ENCODE data around the gene TRERF1.
"Not testable (repeated sequence)": the region's sequence is repeated elsewhere in the genome, so short reads cannot be mapped to it uniquely, and the experiment has no call there.

TRERF1 gene

DNA sequence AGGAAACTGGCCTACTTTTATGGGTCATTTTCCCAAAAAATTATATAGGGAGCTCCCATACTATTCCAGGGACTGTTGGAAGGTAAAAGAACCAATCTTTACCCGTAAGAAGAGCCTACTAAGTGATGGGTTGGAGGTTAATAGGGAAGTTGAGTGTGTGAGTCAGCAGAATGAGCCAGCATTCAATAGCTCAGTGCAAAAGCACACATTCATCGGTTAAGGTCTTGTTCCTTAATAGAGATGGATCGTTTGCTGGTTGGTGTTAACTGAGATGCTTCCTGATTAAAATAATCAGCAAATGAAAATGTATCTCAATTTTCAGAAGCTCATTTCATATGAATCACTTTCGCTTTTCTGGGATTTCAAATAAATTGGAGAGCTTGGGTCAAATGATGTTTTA lies 118.8 kb downstream of the TRERF1 start:
- no peak for DNase-seq

DNA sequence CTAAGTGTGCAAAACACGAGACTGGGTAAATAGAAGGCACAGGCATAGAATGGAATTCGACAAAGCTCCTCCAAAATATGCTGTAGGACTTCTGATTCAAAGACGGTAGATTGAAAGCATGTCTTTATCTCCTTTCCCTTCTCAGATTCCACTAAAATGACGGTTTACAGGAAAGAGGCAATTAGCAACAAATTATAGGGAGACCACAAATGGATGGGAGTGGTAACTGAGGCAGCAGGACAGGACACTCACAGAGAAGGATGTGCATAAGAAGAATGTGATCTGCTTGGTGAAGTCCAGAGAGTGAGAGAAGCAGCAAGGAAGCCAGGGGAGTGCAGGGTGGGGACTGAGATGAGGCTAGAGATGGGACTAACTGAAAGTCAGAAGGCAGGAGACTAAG lies 120.7 kb downstream of the TRERF1 start:
- DNase-seq = no peak

DNA sequence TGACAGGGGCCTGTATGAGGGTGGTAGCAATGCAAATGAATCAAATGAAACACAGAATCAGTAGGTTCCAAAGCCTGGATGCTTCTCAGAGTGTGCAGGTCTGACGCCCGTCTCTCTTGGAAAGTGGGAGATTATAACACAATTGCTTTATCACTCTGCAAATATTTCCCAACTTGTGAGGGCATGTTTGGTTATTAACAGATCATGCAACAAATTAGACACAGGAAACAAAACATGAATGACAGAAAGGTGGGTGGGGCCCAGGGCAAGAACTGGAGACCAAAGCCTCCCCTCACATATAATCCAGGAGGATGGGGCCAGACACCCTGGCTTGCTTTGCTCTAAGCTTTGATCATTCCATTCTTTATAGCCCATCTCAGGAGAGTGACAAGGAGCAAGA lies 125.5 kb downstream of the TRERF1 start:
- no peak for DNase-seq

DNA sequence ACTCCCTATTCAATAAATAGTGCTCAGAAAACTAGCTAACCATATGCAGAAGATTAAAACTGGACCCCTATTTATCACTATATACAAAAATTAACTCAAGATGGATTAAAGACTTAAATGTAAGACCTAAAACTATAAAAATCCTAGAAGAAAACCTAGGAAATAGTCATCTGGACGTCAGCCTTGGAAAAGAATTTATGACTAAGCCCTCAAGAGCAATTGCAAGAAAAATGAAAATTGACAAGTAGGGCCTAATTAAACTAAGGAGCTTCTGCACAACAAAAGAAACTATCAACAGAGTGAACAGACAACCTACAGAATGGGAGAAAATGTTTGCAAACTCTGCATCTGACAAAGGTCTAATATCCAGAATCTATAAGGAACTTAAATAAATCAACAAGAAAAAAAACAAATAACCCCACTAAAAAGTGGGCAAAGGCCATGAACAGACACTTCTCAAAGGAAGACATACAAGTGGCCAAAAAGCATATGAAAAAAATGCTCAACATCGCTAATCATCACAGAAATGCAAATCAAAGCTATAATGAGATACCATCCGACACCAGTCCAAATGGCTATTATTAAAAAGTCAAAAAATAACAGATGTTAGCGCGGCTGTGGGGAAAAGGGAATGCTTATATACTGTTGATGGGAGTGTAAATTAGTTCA lies 126.9 kb downstream of the TRERF1 start:
- DNase-seq = not testable (repeated sequence)

DNA sequence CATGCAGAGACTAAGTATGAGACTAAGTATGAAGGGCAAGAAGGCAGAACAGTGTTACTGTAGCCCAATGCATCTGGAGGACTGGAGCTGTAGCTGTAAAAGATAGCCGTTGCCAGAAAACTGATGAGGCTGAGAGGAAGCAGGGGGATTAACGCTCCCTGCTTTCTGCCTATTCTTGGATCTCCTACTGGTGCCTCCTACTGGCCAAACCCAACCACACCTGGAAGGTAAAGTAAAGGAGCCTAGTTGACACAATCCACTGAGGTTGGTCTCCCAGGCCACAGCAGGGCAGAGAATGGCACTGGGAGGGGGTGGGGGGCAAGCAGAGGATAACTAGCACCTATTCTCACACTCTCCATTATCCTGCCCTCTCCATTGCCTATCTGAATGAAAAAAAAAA lies 129.1 kb downstream of the TRERF1 start:
- DNase-seq = no peak

DNA sequence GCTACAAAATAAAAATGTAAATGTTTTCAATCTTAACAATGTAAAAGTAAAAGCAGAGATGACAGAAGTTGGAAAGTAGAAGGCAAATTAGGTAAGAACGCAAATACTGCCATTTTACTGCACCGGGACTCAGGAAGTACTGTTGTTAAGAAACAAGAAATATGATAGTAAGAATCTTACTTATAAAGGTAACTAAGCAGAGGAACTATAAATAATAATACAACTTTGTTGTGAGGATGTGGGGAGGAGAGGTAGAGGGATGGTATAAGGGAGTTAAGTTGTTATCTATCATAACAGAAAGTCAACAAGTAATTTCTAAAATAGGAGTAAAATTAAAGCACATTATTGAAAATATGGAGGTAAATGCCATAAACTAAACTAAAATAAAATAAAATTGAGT lies 129.8 kb downstream of the TRERF1 start:
- DNase-seq = no peak

DNA sequence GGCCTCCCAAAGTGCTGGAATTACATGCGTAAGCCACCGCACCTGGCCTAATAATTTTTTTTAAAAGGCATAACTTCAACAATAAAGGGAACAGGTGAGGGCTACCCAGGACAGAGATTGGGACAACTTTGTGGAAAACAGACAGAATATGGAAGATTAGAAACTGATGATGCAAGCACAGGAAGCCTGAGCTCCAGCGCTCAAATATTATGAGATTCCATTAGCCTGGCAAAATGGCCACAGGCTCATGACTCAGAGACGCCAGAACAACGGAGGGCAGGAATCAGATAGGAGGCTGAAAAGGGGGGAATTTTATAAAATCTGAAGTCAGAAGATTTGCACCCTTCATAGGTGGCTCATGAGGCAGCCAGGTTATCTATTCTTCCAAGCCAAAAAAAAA lies 131.0 kb downstream of the TRERF1 start:
- no peak for DNase-seq

DNA sequence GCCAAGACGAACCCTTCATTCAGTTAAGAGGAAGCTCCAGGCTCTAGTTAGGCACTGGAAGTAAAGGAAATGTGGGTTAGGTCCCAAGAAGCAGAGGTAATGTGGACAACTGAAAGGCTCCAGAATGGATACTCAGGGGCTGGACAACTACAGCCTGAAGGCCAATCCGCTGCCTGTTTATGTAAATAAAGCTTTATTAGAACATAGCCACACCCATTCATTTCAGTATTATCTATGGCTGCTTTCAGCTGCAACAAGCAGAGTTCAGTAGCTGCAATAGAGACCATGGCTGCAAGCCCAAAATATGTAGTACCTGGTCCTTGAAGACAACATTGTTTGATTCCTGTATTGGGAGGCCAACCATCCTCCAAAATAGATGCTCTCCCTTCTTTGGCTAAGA lies 133.2 kb downstream of the TRERF1 start:
- DNase-seq = no peak

DNA sequence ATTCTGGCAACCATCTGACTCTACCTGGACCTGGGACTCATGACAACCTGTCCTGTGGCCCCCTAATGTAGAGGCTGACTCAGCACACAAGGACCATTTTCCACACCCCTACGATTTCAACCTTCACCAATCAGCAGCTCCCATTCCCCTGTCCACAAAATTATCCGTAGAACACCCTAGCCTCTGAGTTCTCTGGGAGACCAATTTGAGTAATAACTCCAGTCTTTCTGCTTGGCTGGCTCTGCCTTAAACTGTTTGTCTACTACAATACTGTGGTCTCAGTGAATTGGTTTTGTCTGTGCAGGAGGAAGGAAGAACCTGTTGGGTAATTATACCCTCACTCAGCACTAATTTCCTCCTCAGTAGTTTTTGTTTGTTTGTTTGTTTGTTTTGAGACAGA lies 134.7 kb downstream of the TRERF1 start:
- DNase-seq = no peak

DNA sequence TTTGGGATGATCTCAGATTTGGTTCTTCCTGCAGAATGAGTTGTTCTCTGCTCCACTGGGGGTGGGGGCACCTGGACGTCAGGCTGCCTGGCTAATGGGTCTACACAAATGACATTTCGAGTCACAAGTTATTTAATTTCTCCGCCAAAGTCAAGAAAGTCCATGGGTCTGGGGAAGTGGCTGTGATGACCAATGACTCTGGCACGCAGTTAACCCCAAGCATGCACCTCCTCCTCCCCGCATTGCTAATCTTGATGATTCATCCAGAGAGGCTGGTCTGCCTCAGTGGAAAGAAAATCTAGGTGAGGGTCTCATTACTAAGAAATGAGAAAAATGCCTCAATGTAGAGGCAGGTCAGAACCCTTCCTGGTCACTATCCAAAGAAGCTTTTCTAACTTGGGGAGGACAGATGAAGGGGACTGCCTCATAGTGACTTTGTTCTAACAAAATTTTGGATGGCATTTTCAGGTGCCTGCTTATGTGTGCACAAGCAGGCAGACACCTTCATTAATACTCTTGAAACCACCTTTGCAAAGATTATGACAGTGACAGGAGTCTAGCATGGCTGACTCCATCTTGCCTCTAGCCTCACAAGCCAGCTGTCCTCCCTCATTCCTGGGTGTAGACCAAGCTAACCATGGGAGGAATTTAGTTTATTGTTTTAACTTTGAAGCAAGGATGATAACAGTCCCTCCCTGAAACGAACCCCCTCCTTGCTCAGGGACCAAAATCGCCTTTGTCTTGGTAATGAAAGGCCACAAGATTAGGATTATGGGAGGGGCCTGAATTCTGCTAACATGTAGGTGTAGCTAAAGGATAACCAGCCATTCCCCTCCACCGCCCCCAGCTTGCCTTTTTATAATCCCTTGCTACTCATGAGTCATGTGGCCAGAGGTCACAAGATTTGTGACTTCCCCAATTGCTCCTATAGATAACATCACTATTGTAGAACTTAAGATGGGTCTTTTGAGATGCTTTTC lies 135.4 kb downstream of the TRERF1 start:
- DNase-seq = no peak

DNA sequence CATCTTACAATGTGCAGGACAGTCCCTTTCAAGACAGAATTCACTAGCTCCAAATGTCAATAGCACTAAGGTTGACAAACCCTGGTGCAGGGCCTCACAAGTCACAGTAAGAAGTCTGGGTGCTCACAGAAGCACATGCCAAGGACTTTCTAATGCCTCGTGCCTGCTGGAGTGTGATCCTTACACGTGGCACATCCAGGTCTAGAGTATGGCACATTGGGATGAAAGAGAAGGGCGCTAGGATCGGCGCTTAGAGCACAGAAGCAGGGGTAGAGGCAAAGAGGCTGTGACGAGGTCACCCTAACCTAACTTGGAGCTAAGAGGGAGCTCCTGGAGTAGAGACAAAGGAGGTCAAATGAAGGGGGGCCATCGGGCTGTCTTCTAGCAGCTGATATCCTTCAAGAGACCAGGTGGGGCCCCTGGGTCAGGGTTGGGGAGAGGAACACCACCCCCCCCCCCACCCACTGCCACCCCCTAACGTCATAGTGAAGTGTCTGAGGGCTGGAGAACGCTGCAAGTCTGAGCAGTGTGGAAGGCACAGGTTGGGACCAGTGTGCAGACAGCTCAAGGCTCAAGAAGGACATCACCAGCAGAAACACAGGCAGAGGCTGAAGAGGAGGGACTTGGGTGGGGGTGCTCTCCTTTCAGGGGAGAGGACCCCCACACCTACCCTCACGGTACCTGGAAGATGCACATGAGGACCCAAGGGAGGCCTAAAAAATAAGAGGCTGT lies 136.3 kb downstream of the TRERF1 start:
- DNase-seq = no peak

DNA sequence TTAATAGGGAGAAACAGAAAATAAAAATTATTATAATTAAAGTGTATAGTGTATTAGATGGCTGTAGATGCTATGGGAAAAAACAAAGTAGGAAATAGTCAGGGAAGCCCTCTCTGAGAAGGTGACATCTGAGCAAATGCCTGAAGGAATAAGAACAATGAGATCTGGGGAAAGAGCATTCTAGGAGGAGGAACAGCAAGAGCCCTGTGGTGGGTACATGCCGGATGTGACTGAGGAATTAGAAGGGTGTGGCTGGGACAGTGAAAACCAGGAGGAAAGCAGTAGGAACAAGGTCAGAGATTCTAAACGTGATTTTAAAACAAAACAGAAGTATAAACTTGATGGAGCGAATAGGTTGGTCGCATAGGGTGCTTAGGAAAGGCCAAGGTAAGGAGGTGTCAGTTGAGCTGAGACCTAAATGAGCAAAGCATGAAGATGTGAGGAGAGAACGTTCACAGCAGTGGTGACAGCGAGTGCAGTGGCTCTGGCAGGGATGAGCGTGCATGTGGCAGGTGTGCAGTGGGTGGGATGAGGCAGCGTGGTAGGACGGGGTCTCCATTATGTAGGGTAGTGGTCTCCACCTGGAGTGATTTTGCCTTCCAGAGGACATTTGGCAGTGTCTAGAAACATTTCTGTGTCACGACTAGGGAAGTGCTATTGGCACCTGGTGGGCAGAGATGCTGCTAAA lies 137.0 kb downstream of the TRERF1 start:
- DNase-seq = no peak

DNA sequence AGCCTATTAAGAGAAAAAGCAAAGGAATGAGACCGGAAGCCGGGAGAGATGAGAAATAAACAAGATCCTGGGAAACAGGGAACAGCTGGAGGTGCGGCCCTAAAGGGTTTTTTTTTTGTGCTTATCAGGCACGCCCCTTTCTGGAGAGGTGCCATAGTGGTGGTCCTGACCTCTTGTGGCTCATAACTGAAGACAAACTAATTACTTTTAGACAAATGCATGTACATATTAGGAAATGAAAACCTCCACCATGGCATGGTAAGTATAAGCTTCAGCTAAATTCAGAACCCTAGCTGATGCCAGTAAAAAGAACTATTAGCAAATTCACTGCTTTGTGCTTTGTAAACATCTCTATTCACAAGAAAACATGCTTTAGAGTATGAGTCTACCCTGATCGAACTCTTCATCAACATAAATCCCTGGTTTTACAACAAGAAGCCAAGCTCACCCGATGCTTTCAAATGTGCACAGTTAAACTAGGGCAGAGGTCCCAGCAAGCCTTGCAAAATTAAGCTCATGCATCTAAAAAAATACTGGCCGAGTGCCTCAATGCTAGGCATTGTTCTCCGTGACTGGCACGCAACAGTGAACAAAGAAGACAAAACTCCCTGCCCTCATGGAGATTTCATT lies 137.7 kb downstream of the TRERF1 start:
- peak; percentile 32 for DNase-seq

DNA sequence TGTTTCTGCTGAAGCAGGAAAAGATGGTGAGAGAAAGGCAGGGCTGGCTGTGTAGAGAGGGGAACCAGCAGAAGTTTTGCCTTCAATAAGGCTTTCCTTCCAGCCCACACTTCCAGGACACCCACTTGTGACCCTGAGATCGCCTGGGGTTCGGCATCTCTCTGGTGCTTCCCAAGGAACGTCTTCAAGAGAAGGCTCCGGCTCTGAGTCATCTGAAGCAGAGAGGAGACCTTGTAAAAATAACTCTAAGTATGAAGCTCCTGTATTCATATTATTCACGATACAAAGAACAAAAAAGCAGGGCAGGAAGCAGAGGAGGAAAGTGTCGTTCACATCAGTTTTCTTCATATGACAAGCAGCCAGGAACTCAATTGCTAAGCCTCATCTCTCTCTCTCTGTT lies 138.7 kb downstream of the TRERF1 start:
- no peak for DNase-seq

DNA sequence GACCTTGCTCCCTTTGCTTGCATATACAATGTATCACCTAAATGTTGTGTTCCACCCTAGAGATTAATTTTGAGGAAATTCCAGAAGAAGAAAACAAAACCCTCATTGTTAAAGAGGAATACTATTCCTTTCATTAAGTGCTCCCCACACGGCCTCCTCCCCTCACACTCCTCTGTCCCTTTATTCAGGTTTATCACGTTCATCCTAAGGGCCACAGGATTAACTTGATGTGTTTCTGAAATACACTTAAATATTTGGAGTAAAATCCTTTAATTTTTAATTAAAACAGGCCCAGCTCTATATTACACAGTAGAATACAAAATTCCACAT lies 144.6 kb downstream of the TRERF1 start:
- no peak for DNase-seq

DNA sequence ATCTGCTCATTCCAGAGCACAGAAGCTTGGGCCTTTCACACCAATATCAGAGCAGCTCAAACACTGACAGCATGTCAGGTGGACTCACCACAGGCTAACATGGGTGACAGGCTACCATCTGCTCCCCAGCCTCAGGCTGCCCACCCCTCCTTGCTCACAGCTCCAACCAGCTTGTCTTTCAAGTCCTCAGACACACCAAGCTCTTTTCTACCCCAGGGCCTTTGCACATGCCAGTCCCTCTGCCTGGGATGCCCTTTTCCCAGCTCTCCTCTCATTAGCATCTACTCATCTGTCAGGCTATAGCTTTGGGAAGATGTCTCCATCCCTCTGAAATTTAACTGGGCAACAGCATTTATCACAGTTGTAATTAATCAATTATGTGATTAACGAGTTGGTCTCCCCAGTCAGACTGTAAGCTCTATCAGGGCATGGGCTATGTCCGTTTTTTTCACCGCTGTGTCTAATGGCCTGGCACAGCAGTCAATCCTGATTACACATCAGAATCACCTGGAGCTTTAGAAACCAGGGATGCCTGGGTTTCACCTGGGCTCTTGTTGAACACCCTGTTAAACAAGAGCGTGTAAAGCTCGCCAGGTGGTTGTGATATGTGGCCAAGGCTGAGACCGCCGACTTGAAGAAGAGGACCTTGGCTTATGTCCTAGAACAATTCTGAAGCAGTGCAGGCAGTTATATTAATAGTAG lies 145.1 kb downstream of the TRERF1 start:
- no peak for DNase-seq

DNA sequence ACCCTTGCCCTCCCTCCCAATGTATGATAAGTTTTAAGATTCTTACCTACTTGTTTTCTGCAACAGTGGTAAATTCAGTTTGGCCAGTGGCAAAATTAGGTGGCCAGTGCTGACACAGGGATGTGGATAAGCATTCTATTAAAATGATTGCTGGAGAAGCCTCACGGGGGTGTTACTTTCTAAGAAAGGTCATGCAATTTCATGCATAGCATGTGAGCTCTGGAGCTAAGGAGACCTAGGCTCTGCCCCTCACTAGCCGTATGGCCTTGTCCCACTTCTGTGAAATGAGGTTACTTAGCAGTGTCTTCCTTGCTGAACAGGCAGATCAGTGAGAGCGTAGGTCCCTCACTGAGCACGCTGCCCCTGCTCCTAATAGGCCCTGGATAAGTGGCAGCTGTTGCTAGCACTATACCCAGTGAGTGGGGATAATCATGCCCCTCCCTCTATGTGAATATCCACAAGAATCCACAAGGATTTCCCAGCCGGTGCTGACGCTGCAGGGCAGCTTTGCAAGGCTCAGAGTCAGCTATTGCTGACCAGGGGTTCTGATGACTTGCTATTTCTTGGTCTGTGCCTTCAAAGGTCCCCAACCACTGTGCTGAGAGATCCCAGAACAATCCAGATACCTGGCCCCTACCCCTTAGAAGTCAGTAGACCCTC lies 147.5 kb downstream of the TRERF1 start:
- DNase-seq = peak; percentile 35

DNA sequence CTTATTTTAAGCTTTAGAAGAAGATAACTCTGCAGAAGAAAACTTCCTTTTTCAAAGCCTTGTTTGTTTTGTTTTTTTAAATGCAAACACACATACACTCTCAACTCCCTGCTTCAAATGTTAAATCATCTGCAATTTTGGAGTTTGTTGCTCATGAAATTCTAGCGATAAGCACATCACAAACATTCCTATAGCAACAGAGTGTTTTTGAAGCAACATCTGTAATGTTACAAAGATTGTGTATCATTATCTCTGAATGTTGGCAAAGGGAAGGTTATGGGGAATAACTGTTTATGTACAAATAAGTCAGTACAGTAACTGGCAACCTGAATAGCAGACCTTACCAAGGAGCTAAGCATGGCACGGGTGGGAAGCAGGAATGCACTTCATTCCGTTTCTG lies 149.3 kb downstream of the TRERF1 start:
- no peak for DNase-seq

DNA sequence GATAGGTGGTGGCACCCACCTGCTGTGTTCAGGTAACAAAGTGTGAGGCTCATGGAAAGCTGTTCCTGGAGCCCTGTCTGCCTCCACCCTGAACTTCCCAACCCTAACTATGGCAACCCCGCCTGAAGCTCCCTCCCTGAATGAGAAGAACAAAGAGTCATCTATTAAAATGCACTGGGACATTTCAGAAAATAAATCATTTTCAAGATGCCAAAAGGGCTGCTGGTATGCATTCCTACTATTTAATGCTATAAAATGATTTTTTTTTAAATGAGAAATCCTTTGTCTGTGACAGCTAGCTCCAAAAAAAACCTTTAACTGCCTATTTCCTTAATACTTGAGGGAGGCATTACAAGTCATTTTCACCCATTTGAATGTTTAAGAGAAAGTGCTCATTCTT lies 149.7 kb downstream of the TRERF1 start:
- DNase-seq = no peak

DNA sequence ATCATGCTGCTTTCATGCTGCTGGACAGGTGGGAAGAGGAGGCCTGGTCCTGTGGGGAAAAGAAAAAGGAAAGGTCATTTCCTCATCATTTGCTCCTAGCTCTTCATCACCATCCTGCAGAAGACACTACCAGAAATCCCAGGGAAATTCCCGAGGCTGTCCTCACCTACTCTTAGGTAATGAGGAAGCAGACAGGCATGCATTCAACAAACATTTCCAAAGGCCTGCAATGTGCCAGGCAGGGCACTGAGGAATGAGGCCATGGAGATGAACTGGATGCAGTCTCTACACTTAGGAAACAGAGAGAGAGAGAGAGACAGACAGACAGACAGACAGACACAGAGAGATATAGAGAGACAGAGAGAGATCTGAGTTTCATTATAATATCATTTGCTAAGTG lies 151.0 kb downstream of the TRERF1 start:
- no peak for DNase-seq

DNA sequence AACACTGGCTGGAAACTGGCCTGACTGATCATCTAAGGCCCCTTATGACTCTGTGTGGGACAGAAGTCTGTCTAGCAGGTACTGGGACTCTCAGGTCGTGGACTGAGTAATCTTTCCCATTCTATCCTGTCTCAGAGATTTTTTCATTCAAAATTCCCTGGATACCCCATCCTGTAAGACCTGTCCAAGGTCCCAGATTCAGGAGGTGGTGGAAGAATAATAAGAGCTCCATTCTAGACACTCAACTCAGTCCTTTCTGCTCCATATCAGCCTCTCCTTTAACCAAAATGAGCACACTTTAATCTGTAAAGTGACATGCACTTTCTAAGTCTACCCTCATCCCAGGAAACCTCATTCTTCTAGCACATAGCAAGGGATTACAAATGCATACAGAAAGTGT lies 151.5 kb downstream of the TRERF1 start:
- no peak for DNase-seq

All from right hindlimb (tissue), 1 donor.